SW480 (cell line): ENCODE data around the gene MPPED2.

Source experiments
- DNase-seq: peaks from one replicate; pipeline ENCODE4 v3.0.0-alpha.2; 2016; ENCODE audit warnings: low spot score

Gene MPPED2

GRCh38 chr11:30414244-30414643, 171.9 kb downstream of the MPPED2 start:
- no peak for DNase-seq

GRCh38 chr11:30412509-30412908, 173.6 kb downstream of the MPPED2 start:
- no peak for DNase-seq

- no peak for DNase-seq
Observed at GRCh38 chr11:30411383-30411782, 174.8 kb downstream of the MPPED2 start.

GRCh38 chr11:30406978-30407762, 179.0 kb downstream of the MPPED2 start:
- no peak for DNase-seq

- no peak for DNase-seq
Observed at GRCh38 chr11:30405385-30405784, 180.8 kb downstream of the MPPED2 start.

GRCh38 chr11:30404136-30404535, 182.0 kb downstream of the MPPED2 start:
- no peak for DNase-seq

- DNase-seq: no peak
Observed at GRCh38 chr11:30395751-30396150, 190.4 kb downstream of the MPPED2 start.

GRCh38 chr11:30393012-30393411, 193.1 kb downstream of the MPPED2 start:
- no peak for DNase-seq

GRCh38 chr11:30392221-30392784, 193.8 kb downstream of the MPPED2 start:
- DNase-seq: no peak

GRCh38 chr11:30388957-30389356, 197.2 kb downstream of the MPPED2 start:
- DNase-seq: no peak

GRCh38 chr11:30387891-30388861, 198.0 kb downstream of the MPPED2 start:
- DNase-seq: no peak

- DNase-seq: no peak
Observed at GRCh38 chr11:30381879-30382278, 204.3 kb downstream of the MPPED2 start.

- no peak for DNase-seq
Observed at GRCh38 chr11:30380846-30381245, 205.3 kb downstream of the MPPED2 start.

GRCh38 chr11:30377347-30377746, 208.8 kb downstream of the MPPED2 start:
- DNase-seq: no peak

GRCh38 chr11:30370164-30370563, 216.0 kb downstream of the MPPED2 start:
- DNase-seq: no peak

- no peak for DNase-seq
Observed at GRCh38 chr11:30368394-30368793, 217.8 kb downstream of the MPPED2 start.

- DNase-seq: no peak
Observed at GRCh38 chr11:30365793-30366517, 220.2 kb downstream of the MPPED2 start.

- DNase-seq: no peak
Observed at GRCh38 chr11:30364837-30365482, 221.2 kb downstream of the MPPED2 start.

- no peak for DNase-seq
Observed at GRCh38 chr11:30364139-30364836, 221.9 kb downstream of the MPPED2 start.

- DNase-seq: no peak
Observed at GRCh38 chr11:30360741-30361140, 225.4 kb downstream of the MPPED2 start.
